MM.1S (cell line): Measurements from ENCODE around the gene CCT2.

Experiments
- EZH2 ChIP-seq: fragments of 300-600 bp; sonication (generic); optimal IDR thresholded peaks from 2 replicates; pipeline ENCODE3; 2017; ENCODE audit warnings: low read depth, mild to moderate bottlenecking, antibody characterized with exemption, low read length, mixed read lengths
- EZH2phosphoT487 ChIP-seq: fragments of 300-600 bp; sonication (generic); IDR thresholded peaks from 2 replicates; pipeline ENCODE4 v1.6.1; 2018; ENCODE audit warnings: antibody characterized with exemption, low read length
- TF ChIP-seq, protein P1 (sequence below): fragments of 300-600 bp; sonication (generic); IDR thresholded peaks from 2 replicates; pipeline ENCODE4 v1.5.1; 2016; ENCODE audit warnings: antibody characterized with exemption, low read length, mixed read lengths

DNA sequence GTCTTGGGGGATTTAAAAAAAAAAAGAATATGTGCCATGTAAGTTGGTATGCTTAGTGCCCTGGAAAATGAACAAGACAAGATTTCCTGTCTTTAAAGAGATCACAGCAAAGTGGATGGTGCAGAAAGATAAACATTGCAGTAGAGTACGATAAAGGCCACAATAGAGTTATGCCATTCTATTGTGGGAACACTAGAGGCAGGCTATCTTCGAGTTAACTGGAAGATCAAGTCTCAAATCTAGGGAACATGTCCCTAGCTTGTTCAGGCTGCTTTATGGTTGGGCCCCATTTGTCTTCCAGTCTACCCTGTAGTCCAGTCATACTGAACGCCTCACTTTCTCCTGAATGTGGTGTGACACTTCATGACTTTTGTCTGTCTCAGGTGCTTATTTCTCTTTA lies 18.7 kb upstream of the CCT2 start:
- no peak for TF ChIP-seq EZH2
- TF ChIP-seq, protein P1, sequence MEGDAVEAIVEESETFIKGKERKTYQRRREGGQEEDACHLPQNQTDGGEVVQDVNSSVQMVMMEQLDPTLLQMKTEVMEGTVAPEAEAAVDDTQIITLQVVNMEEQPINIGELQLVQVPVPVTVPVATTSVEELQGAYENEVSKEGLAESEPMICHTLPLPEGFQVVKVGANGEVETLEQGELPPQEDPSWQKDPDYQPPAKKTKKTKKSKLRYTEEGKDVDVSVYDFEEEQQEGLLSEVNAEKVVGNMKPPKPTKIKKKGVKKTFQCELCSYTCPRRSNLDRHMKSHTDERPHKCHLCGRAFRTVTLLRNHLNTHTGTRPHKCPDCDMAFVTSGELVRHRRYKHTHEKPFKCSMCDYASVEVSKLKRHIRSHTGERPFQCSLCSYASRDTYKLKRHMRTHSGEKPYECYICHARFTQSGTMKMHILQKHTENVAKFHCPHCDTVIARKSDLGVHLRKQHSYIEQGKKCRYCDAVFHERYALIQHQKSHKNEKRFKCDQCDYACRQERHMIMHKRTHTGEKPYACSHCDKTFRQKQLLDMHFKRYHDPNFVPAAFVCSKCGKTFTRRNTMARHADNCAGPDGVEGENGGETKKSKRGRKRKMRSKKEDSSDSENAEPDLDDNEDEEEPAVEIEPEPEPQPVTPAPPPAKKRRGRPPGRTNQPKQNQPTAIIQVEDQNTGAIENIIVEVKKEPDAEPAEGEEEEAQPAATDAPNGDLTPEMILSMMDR: no peak
- TF ChIP-seq EZH2phosphoT487: no peak
